A172 (cell line): Measurements from ENCODE around the gene DUSP16. TPM values are rescaled to one million over a fixed set of nuclear protein-coding genes. Genes with fewer than 3 reads are reported as not detected.

Experiments used
- DNase-seq: peaks from one replicate; pipeline ENCODE4 v3.0.0-alpha.2; 2015; ENCODE audit warnings: low spot score
- total RNA-seq: library from RNA; depleted of rRNA; stranded (reverse); fragments of >200 nt; shearing (Covaris generic); gene quantifications from 2 replicates; pipeline ENCODE4 v1.2.3, GENCODE V29; 2014

Gene DUSP16
- total RNA-seq, 1 experiment from 2014 or later: 4.9 TPM

- DNase-seq: no peak
Observed at GRCh38 chr12:12469386-12469785, 93.3 kb downstream of the DUSP16 start.

DNA sequence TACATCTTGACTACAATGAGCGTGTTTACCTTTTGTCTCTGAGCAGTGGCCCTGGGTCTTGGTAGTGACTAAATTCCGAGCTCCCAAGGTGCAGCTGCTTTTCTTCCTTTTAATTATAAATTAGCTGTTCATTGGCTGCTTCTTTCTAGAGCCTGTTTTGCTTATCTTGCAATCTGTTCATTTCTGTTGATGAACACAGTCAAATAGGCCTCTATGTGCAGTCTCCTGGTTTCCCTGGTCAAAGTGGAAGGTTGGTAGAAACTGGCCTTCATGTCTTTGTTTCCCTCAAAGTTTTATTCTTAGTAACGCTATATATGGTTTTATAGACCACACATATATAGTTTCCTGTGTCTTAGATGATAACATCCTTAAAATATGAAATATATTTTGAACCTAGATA lies 94.1 kb downstream of the DUSP16 start:
- no peak for DNase-seq

GRCh38 chr12:12467688-12468261 lies 94.9 kb downstream of the DUSP16 start:
- no peak for DNase-seq

DNA sequence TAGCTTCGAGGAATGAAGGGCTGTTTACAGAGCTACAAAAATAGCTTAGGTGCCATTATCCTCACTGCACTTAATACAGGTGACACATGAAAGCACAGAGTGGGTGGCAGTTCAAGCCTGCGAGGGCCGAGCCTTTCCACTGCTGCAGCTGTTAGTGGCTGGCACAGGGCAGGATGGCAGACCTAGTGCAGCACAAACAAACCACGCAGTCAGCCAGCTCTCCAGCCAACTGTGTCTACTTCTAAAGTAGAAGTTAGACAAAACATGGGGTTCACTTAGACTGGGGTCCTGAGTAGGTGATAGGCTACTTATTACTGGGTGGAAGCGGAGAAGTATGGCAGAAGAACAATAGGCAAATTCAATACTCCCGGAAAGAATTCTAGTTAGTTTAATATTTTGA lies 95.4 kb downstream of the DUSP16 start:
- DNase-seq: no peak

DNA sequence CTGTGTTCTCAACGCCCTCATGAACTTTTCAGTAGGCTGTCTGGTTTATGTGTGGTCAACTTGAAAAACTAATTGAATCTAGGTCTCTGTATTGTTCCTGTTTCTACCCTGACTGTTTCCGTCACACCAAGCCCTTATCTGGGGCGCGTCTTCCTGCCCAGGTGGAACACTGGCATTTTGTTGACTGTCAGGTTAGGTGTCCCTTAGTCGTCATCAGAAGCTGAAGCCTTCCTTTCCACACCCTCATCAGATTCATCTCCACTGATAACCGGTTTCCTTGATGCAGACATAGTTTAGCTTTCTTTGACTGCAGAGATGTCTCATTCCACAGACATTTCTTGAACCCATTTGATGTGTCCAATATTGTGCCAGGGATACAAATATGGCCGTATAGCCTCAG lies 96.5 kb downstream of the DUSP16 start:
- DNase-seq: no peak

- DNase-seq: no peak
Observed at GRCh38 chr12:12465522-12465921, 97.1 kb downstream of the DUSP16 start.

- DNase-seq: no peak
Observed at GRCh38 chr12:12461923-12462315, 100.7 kb downstream of the DUSP16 start.

GRCh38 chr12:12460935-12461922 lies 101.4 kb downstream of the DUSP16 start:
- DNase-seq: no peak

DNA sequence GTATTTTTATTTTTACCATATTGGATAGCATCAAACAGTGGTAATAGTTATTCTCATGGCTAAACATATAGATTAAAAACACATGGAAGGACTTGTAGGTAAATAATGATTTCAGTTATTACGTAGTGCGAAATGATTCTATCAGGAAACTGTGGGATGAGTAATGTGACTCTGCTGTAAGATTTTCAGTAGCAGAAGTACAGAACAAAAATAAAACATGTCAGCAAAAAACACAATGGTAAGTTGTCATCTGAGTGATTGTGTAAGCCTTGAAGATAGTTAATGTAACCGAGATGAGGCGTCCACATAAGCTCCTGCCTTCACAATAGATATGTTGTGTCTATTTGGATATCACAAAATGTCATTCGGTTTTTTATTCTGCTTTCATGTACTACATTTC lies 106.0 kb downstream of the DUSP16 start:
- no peak for DNase-seq

DNA sequence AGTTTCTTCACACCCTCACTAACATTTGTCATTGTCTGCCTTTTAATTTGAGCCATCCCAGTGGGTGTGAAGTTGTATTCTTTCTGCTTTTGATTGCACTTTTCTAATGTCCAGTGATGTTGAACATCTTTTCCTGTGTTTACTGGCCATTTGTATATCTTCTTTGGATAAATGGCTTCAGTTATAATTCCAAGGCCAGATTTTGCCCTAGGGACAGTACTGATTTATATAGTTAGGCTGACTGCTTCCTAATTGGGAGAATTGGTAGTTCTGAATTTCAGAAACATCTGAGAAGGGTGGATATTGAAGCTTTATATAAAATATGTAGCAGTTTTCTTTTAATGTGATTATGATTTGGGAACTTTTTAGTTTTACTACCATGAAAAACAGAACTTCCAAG lies 108.3 kb downstream of the DUSP16 start:
- no peak for DNase-seq

- DNase-seq: no peak
Observed at GRCh38 chr12:12453635-12454034, 109.0 kb downstream of the DUSP16 start.

- no peak for DNase-seq
Observed at GRCh38 chr12:12452326-12452902, 110.2 kb downstream of the DUSP16 start.

DNA sequence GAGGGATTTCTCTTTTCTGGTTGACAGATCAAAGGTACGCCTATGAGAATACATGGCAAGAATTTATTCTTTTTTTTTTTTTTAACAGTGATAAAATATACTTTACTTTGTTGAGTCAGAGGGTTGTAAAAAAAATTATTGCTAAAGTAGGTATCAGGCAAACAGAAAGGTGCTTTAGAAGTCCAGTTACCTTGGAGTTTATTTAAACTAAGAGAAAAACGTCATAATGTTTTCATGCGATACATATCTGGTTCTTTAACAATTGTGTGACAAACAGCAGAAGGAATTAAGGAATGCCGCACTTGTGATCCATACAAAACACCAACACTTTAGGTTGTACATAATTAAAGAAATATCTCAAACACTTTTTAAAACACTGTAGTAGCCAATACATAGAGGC lies 111.6 kb downstream of the DUSP16 start:
- no peak for DNase-seq

DNA sequence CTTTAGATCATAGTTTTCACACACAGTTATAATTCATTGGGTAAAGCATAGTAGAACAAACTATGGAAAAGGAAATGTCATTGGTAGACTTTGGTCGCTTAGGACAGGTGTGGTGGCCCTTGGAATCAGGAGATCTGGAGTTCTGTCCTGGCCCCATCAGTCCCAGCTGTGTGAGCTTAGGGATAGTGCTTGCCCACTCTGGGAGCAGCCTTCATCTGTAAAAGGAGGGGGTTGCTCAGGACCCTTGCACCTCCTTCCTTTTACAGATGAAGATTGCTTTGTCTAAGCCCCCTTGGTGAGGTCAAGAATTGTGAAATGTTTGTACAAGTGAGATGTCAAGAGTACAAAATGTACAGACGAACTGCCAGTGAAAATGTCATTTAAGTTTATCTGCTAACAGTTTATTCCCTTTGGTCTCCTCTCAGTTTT lies 112.6 kb downstream of the DUSP16 start:
- no peak for DNase-seq

DNA sequence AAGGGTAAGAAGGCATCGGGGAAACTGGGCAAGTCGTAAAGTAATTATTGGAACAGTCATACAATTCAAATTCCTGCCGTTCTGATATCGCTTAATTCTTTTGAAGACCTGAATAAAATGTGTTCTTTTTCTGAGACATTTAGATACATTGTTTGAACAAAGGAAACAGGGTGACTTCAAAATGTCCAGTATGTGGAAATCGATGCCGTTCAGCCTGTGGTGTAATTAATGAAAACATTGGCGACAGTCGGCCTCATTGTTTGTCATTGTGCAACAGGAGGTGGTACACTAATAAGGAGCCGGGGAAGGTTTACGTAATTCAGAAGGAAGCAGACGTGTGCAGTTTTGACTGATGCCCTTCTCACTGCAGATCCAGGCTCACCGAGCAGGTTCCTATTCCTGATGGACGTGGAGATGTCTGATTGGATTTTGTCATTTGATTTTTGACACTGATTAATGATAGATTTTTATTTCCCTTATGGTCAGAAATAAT lies 113.1 kb downstream of the DUSP16 start:
- no peak for DNase-seq

GRCh38 chr12:12447837-12448236 lies 114.8 kb downstream of the DUSP16 start:
- DNase-seq: no peak

- no peak for DNase-seq
Observed at GRCh38 chr12:12447236-12447635, 115.4 kb downstream of the DUSP16 start.

- no peak for DNase-seq
Observed at GRCh38 chr12:12446786-12447185, 115.9 kb downstream of the DUSP16 start.

DNA sequence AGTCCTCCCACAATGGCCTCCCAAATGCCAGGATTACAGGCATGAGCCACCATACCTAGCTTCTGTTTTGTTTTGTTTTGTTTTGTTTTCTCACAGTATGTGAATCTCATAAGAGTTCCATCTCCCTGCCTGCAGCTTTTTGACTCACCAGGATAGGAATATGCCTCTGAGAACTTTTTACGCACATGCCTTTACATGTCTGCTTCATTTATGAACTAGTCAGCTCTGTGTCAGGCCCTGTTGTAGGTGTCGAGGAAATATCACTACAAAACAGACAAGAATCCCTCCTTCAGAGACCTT lies 116.8 kb downstream of the DUSP16 start:
- DNase-seq: no peak

GRCh38 chr12:12445165-12445881 lies 117.3 kb downstream of the DUSP16 start:
- no peak for DNase-seq

GRCh38 chr12:12443431-12443878 lies 119.2 kb downstream of the DUSP16 start:
- no peak for DNase-seq

DNA sequence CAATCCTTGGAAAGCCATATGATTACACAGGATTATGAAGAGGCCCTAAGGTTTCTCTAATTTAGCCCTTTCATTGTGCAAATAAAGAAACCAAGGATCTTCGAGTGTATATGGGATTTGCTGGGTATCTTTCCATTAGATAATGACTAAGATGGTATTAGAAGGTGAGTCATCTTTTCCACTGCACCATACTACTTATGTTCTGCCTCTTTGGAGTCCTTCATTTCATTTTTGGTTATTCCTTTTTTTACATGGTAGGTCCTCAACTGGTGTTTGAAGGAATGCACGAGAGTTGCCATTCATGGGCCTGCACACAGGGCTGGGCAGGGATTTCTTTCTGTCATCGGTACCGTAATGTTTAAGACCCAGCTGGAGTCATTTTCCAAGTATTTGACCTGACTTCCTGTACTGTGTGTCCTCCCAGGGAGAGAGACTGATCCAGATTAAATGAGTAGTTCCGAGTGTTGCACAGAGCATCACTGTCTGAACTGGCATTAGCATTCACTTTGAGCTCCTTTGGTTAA lies 120.1 kb downstream of the DUSP16 start:
- peak; percentile 22 for DNase-seq
